GM23338 (cell line): ENCODE results near the gene TSHZ2.
A peak's percentile ranks its signal among the peaks of the same experiment; 100 is the strongest.

Experiments
- EZH2 ChIP-seq: fragments of 200-600 bp; sonication (generic); IDR thresholded peaks from one replicate; pipeline ENCODE4 v1.8.0; 2017; ENCODE audit warnings: antibody characterized with exemption, mild to moderate bottlenecking, low read depth; ENCODE audit not compliant: unreplicated experiment
- POLR2AphosphoS5 ChIP-seq: IDR thresholded peaks from 2 replicates; pipeline ENCODE4 v1.6.1; 2016; ENCODE audit warnings: antibody characterized with exemption, low read depth
- TF ChIP-seq, protein P1 (sequence below), 2 experiments: fragments of 200-600 bp in 1 of 2; sonication (generic) in 1 of 2; conservative IDR thresholded peaks; 2 replicates each; pipeline versions ENCODE4 v1.5.1 to v1.6.1; 2016 to 2017; ENCODE audit warnings: antibody characterized with exemption in 2 of 2, low read depth in 2 of 2, mild to moderate bottlenecking in 2 of 2, moderate library complexity in 1 of 2

GRCh38 chr20:52937591-52938100 lies 34.5 kb upstream of the TSHZ2 start:
- TF ChIP-seq, protein P1, sequence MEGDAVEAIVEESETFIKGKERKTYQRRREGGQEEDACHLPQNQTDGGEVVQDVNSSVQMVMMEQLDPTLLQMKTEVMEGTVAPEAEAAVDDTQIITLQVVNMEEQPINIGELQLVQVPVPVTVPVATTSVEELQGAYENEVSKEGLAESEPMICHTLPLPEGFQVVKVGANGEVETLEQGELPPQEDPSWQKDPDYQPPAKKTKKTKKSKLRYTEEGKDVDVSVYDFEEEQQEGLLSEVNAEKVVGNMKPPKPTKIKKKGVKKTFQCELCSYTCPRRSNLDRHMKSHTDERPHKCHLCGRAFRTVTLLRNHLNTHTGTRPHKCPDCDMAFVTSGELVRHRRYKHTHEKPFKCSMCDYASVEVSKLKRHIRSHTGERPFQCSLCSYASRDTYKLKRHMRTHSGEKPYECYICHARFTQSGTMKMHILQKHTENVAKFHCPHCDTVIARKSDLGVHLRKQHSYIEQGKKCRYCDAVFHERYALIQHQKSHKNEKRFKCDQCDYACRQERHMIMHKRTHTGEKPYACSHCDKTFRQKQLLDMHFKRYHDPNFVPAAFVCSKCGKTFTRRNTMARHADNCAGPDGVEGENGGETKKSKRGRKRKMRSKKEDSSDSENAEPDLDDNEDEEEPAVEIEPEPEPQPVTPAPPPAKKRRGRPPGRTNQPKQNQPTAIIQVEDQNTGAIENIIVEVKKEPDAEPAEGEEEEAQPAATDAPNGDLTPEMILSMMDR (conservative IDR thresholded peaks at IDR 0.05; ENCODE audit: low read depth in 2 of 2): peak; percentile 20 to 30; a peak in 3 of 4 replicates
- TF ChIP-seq EZH2 (no peak), POLR2AphosphoS5 (no peak)
